Measurements from ENCODE around the gene ITIH5.
A peak's percentile ranks its signal among the peaks of the same experiment; 100 is the strongest.
"Not testable (repeated sequence)": the region's sequence is repeated elsewhere in the genome, so short reads cannot be mapped to it uniquely, and the experiment has no call there.

Gene ITIH5

DNA sequence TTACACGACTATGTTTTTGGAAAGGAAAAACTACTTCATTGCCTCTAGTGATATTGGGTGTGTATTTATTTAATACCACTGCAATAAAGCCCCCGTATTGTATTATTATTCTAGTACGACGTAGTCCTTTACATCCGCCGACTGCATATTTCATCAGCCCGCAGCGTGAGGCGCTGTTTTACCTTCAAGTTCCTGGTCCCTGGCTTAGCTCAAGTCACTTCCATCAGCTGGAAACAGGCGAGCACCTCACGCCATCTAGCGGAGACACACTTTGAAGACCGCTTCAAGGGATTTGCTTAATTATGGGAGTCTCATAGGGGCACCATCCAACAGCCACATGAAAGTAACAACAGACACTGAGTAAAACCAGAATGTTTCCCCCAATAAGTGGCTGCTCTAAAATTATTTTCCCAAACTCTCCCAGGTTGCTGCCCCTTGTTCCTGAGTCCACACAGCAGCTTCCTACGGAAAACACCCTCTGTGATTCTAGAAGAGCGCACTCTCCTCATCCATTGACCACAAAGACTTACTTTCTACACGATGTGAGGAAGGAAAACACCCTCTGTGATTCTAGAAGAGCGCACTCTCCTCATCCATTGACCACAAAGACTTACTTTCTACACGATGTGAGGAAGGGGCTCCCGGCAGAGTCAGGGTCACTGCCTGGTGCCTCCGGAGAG is 20.6 kb upstream of the ITIH5 start:
- DNase-seq, result peak; percentile 81

DNA sequence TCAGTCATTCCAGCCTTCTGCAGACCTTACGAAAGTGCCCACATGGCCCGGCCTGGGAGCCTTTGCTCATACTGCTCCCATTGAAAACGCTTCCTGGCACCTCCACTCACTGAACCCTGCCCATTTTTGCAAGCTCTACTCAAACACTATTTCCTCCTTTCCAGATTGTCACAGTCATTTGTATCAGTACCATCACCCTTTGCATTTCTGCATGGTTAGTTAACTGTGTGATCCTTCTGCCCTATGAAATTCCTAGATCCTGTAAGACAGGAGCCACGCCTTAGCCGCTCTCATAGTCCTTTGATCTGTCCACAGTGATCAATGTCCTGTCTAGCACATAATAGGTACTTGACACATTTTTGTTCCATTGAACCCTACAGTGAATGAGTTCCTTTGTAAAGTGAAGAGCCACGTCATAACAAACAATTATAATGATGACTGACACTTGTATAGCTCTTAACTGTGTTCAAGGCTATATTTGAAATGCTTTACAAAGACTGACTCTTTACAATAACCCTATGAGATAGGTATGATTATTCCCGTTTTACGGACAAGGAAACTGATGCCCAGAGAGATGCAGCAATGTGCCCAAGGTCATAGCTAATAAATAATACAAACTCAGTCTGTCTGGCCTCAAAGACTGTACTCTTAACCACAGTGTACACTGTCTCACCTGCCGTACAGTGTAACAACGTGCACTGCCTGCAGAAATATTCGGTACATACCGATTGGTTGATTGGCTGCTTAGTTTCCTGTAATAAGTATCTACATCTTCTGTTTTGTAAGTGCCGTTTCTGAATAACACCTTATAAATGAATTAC is 19.8 kb upstream of the ITIH5 start:
- DNase-seq, result no peak

DNA sequence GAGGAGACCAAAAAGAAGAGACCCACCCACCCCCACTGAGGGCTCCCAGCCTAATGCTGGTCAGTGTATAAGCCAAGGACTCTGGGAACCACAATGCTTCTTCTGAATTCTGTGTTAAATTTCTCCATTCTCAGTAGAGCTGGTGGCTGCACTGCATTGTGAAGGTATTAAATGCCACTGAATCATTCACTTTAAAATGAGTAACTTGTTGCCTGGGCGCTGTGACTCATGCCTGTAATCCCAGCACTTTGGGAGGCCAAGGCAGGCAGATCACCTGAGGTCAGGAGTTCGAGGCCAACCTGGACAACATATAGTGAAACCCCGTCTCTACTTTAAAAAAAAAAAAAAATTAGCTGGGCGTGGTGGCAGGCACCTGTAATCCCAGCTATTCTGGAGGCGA is 13.3 kb upstream of the ITIH5 start:
- not testable (repeated sequence) for DNase-seq

DNA sequence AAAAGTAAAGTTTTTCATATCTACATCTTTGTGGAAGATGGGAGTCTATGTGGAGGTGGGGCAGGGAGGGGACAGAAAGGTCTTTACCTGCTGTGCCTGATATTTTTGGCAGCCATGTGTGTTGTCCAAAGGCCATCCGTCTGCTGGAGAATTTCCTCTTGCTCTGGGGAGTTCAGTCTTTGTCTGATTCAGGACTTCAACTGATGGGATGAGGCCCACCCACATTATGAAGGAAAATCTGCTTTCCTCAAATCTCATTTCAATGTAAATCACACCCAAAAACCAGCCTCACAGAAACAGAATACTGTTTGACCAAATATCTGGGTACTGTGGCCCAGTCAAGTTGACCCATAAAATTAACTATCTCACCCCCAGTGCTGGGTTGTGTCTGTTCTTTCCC is 12.5 kb upstream of the ITIH5 start:
- no peak for DNase-seq

DNA sequence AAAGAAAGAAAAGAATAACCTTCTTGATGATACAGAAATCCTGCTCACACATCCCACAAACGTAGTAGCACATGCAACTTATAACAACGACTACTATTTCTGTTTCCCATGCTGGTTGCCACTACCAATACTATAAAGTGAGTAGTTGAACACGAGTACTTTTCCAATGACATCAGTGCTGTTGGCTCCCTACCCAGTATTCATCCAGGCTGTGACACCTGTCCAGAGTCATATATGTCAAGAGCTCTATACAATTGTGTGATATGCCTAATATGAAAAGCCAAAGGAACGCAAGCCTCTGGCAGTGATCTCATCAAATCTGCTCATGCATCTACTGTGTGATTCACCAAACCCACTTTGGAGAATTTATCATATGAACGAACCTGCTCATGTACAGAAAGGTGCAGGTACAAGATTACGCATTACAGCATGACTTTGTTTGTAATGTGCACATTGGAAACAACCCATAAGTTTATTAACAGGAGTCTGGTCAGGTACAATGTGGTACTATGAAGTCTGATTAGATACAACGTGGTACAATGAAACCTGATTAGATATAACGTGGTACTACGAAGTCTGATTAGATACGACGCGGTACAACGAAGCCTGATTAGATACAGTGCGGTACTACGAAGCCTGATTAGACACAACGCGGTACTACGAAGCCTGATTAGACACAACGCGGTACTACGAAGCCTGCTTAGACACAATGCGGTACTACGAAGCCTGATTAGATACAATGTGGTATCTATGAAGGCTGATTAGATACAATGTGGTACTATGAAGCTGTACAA is 5.8 kb upstream of the ITIH5 start:
- DNase-seq, result no peak

DNA sequence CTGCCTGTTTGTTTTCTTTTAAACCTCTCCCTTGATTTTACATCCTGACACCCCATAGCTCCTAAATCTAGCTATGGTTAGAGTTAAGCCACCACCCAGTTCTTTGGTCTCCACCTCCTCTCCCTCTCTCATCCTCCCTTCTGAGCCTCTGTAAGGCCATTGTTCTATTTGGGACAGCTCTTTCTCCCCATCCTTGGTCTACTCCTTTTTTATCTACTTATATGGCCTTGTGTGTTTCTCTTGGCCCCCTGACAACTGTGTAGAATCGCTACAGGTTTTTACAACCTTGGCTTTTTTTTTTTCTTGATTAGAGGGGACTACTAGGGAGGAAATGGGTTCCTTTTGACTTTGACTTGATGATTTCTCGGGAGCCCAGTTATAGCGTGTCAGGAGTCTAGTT is 3.4 kb upstream of the ITIH5 start:
- DNase-seq, result no peak

DNA sequence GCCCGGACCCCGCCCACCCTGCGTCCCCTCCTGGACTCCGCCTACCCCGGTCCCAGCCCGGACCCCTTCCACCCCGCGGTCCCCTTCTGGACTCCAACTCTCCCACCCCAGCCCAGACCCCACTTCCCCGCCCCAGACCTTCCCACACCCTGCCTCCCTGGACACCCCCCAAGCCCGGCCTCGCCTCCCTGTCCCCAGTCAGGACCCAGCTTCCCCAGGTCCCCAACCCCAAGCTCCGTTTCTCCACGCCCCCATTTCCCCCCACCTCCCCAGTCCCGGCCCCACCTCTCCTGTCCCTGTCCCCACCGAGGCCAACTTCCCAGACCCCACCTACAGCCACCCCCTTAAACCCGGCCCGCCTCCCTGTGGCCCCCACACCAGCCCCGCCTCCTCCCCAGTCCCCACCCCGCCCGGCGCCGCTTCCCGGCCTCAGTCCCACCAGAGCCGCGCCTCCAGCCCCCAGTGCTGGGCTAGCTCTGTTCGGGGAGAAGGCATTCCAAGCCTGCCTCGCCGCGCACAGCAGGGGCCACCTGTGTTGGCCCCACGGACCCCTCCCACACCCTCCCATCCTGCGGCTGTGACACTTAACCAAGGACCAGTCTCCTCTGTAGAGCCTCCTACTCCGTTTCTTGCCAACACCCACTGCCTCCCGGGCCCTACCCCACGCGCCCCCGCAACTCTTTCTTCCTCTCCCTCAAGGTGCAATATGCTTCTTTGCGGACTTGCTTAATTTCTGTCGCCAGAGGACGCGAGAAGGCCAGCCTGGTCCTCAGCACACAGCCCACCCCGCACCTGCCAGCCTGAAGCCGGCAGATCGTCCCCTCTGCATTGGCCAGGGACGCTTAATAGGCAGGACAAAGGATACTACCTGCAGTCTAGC is 736 bp upstream of the ITIH5 start:
- DNase-seq, result no peak

DNA sequence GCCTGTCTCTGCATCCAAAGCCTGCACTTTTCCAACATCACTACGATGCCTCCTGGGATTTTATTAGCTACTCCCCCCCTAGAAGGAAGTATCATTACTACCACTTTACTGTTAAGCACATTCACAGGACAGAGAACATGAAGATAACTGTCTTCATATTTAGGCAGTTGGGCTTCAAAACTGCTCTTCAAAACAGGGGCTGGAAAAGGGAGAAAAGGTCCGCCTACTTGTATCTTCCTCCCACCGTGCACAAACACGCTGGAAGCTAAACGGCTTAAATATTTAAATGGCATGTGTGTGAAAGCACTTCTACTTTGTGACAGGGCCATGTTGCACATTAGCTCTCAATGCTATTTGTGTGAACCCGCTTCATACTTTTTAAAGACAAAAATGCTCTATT is 999 bp downstream of the ITIH5 start:
- no peak for DNase-seq

DNA sequence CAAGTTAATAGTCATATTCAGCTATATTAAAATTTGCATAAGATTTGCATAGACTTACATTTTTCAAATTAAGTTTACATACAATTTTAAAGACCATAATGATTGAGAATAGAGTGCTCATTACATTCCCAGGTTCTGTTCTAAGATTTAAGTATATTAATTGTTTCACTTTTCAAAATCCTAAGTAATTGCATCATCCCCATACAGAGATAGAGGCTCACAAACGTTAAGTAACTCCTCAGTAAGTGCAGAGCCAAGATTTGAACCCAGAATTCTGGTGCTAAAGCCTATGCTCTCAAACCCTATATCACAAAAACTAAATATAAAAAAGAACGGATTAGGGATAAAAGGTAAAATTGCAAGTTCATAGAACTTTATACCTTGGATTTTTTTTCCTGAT is 2.1 kb downstream of the ITIH5 start:
- DNase-seq, result no peak

DNA sequence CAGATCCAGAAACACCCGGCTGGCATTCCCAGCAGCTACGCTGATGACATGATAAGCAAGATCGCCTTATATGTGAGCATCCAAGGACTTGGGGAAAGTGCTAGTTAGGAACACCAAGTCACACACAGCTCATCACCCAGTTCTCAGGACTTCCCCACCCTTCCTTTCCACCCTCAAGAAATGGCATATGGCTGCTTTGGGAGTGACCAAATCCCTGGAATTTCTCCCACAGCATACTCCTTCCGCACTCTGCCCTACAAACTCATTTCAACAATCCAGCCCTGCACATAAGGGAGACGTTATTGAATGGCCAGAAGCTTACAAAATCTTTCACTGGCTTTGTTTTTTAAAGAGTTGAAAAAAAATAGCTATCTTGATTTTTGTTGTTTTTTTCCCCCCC is 4.2 kb downstream of the ITIH5 start:
- no peak for DNase-seq

DNA sequence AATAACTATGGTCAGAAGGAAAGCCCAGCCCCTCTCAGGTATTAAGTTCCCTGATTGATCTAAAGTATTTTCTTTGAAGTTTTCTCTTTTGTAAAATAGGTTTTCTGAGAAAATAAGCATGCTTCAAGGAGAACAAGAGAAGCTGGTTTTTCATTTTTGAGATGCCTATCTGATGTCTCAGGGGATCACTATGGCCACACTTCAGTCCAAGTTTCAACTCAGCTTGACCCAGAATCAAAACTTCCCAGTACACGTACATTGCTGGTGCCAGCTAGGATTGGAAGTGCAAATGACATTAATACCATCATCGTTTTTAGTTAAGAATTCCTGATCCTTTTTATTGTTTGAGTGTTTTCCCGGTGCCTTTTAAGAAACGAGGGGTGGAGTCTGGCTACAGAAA is 7.2 kb downstream of the ITIH5 start:
- DNase-seq, result no peak

DNA sequence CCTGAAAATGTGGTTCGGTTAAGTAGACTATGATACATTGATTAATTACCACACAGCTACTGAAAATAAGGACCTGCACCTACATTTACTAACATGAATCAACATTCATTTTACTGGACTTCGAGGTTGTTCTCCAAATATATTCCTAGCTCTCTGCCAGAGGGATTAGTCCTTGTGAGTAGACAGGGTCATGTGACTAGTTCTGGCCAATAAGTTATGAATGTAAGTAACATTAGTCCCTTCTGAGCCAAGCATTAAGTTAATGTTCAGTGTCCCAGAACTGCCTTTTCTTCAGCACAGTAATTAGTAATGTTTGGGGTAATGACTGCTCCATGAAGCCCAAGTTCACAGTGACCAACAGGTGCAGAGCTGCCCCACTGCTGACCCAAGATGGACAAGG is 9.2 kb downstream of the ITIH5 start:
- DNase-seq, result no peak

DNA sequence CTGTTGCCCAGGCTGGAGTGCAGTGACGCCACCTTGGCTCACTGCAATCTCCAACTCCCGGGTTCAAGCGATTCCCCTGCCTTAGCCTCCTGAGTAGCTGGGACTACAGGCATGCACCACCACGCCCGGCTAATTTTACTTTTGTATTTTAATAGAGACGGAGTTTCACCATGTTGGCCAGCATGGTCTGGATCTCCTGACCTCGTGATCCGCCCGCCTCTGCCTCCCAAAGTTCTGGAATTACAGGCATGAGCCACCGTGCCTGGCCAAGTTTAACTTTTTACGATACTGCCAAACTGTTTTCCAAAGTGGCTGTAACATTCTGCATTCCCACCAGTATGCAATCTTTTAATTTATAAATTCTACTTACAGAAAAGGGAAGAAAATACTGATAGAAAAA is 9.7 kb downstream of the ITIH5 start:
- DNase-seq, result not testable (repeated sequence)

DNA sequence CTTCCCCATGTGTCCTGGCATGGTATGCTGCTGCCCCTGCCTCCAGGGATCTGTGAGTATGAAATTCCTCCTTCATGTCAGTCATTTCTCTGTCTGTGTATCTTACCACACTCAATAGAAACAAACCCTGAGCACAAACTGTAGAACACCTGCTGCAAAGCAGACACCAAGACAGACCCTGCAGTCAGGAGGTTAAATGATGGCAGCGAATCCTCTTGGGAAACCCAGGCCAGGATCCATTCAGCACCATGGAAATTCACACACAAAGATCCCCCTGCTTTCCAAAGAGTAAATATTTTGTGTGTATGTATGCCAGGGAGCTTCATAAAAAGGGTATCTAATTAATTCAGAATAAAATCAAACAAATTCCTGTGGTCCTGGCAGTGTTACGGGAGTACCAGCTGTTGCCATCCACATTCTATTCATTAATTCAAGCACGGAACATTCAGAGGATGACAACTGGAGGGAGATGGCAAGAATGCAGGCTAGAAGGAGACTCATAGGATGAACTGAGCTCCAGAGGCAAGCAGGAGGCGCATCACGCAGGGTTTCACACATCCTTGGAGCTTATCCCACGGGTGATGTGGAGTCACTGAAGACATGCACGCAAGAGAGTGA is 14.8 kb downstream of the ITIH5 start:
- DNase-seq, result no peak

DNA sequence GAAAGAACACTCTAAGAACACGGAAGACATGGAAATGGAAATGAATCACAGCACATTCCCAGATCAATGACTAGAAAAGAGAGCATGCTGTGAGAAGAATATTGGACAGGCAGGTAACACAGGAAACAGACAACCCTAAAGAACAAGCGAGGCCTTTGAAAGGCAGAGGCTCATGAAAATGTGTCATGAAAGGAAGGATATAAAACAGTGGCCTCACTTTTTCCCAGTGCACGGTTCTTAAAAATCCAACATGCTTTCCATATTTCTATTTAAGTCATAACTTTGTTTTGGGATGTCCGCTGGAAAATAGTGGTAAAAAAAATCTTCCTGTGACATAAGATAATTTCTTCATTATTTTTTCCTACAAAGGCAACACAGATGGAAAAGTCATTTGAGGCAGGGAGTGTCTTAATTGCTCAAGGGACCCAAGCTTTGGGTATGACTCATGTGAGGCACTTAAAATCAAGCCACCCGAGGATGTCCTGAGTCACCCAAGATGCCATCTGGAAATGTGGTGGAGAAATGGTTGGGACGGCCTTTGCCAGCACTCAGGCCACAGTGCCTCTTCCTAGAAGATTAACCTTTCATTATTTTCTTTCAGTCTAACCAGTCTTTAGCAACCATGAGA is 17.0 kb downstream of the ITIH5 start:
- DNase-seq, result no peak

DNA sequence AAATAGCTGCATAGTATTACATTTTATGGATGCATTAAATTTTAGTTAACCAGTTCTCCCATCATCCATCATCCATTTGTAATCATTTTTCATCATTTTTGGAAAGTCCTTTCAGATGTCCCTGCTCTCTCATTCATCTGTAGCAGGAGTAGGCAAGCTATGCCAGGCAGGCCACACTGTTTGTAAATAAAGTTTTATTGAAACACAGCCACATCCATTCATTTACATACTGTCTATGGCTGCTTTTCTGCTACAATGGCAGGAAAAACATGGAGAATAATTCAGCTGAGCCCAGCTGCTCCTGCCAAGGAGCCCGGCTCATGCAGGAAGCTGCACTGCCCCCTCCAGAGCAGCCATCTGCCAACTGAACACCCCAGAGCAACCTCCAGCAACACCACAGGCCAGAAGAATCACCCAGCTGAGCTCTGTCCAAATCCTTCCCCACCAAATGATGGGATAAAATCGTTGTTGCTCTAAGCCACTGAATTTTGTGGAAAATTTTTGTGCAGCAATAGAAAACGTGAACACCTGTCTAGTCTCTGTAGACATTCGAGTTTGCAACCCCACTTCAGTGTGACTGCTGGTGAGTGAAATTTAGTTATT is 19.6 kb downstream of the ITIH5 start:
- DNase-seq, result no peak

DNA sequence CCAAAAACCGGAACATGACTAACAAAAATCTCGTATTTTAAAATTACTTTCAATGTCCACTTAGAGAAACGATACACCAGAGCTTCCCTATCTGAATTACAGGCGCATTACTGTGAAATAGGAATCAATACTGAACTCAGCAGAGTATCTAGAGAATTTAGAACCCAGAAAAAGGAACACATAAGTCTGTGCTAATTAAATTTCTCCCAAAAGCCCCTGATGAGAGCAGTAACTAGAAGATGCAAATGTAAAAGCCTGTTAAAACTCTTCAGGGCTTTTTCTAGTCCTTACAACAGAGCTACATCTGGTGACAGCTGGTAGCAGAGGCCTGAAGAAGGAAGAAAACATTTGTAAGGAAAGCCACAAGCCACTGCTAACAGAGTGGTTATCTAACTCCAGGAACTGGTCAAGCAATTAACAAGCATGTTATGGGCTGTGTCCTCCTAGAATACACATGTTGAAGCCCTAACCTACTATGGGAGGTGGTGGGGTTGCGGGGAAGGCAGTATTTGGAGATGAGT is 24.2 kb downstream of the ITIH5 start:
- DNase-seq, result no peak

DNA sequence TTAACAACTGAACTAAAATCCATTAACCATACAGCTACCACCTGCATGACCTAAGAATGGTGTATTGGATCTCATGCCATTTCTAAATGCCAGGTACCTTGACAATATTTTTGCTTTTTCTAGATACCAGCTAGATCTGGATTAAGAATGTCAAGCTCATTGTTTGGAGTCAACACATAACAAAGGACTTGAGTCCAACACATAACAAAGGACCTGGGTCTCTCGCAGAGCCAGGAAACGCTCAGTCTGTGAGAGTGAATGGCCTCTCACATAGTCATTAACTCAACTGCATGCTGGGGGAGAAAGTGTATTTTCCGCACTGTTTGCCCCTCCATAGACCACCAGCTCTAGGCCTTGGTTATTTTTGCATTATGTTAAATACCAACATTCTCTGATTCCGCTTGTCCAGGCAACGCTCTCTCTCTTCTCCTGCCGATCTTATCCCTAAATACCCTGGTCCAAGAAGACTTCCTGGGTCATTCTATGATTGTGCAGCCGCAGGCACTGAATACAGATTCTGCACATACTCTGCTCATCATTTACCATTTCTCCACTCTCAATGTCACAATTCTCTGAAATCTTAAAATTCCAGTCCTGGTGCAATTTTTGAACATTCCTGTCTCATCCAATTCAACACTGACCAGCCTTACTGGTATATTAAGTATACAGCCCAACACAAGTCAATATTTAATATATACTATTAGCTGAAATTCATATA is 31.2 kb downstream of the ITIH5 start:
- DNase-seq, result no peak

DNA sequence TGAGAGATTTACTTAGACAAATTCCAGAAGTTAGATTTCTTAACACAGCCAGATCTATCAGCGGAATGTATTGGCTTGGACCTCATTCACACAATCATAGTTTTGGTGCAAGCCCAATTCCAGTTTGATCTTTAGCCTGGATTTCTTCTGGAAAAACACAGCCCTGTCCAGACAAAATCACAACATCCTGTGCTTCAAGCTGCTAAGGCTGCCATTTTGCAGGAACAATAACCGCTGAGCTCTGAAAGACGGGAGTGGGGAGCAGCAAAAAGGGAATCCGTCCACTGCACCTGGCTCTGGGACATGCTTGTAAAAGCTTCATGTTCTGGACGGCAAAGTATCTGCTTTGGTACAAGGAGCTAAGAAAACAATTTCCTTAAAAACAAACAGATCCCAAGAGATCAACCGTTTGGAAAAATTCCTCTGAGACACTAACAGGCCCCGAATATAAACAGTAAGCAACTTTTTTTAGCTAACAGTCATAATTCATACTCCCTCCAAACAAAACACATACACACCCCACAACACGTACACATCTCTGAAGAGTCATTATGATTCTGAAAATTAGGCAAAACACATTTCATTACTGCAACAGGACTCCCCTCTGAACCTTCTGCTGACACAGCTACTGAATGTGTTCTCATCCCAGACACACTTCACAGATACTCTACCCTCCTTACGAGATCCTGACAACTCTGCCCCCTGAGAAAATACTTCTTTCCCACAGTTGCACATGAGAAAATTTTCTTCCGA is 32.4 kb downstream of the ITIH5 start:
- DNase-seq, result no peak

DNA sequence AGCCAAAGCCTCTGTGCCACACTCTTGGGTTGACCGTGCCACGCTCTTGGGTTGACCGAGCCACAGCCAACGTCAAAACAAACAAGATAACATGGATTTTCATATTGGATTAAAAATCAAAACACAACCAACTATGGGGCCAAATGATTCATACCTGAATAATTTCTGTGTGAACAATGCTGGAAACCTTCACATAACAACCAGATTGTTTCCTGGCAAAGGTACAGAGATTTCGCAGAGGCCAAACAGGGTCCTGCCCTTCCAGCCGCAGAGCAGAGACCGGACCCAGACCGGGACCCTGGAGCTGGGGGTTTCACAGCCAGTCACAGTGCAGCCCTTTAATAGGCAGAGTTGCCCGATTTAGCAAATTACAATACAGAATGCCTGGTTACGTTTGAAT is 40.5 kb downstream of the ITIH5 start:
- no peak for DNase-seq
